IMR-90 (cell line): ENCODE measurements around the gene AGMO. TPM values are rescaled to one million over a fixed set of nuclear protein-coding genes. Genes with fewer than 3 reads are reported as not detected.

Experiments used
- ATAC-seq: fragments of 200-7000 bp; cut with Tn5 transposase; 2 replicates; pipeline ENCODE4 v1.9.1; 2020; ENCODE audit warnings: low read depth, mild to moderate bottlenecking, moderate library complexity
- BruUV-seq: library from RNA; stranded (reverse); fragments of 400-500 nt; replicated peaks from 2 replicates; lab custom pipeline; 2021; lab: Mats Ljungman, UMichigan
- CTCF ChIA-PET: fragments of 300-600 bp; formaldehyde crosslinking; extraction: SDS; loops from one replicate; lab custom pipeline; 2021; ENCODE audit warnings: antibody characterized with exemption; lab: Yijun Ruan, JAX
- POLR2A ChIA-PET: fragments of 300-600 bp; sonication (Branson Sonifier 250); formaldehyde crosslinking; loops from one replicate; lab custom pipeline; 2022; ENCODE audit warnings: antibody characterized with exemption; ENCODE audit not compliant: unreplicated experiment; lab: Charles Lee
- DNase-seq: peaks from one replicate; pipeline ENCODE4 v3.0.0; 2013
- H2AFZ ChIP-seq: replicated peaks from 2 replicates; pipeline ENCODE3; 2013; ENCODE audit warnings: low read length, mild to moderate bottlenecking; ENCODE audit not compliant: poor library complexity
- H2AK5ac ChIP-seq: 2 replicates; pipeline ENCODE4 v1.6.1; 2013; ENCODE audit warnings: low read depth, low read length, inconsistent platforms
- H2AK9ac ChIP-seq: replicated peaks from 2 replicates; pipeline ENCODE3; 2013; ENCODE audit warnings: mild to moderate bottlenecking, low read depth, low read length, moderate library complexity; ENCODE audit not compliant: poor library complexity
- H2BK120ac ChIP-seq: 2 replicates; pipeline ENCODE4 v1.6.1; 2013; ENCODE audit warnings: low read depth, low read length, inconsistent platforms
- H2BK15ac ChIP-seq: 3 replicates; pipeline ENCODE4 v1.6.1; 2013; ENCODE audit warnings: low read depth, low read length, inconsistent platforms
- H2BK20ac ChIP-seq: 2 replicates; pipeline ENCODE4 v1.6.1; 2013; ENCODE audit warnings: low read depth, mild to moderate bottlenecking, inconsistent platforms, low read length, moderate library complexity
- H2BK5ac ChIP-seq: 2 replicates; pipeline ENCODE4 v1.6.1; 2013; ENCODE audit warnings: mild to moderate bottlenecking, low read depth, low read length, inconsistent platforms; ENCODE audit not compliant: poor library complexity, severe bottlenecking
- H3K14ac ChIP-seq: replicated peaks from 2 replicates; pipeline ENCODE4 v1.6.1; 2013; ENCODE audit warnings: low read depth, low read length, inconsistent platforms
- H3K18ac ChIP-seq: 2 replicates; pipeline ENCODE4 v1.6.1; 2013; ENCODE audit warnings: low read depth, low read length, control low read depth
- H3K23ac ChIP-seq: 2 replicates; pipeline ENCODE4 v1.6.1; 2013; ENCODE audit warnings: low read depth, low read length, inconsistent platforms
- H3K27ac ChIP-seq: 2 replicates; pipeline ENCODE4 v1.5.1; 2013; ENCODE audit warnings: mild to moderate bottlenecking, control low read depth, low read length; ENCODE audit not compliant: insufficient read depth
- H3K27me3 ChIP-seq: 2 replicates; pipeline ENCODE4 v1.6.1; 2013; ENCODE audit warnings: low read length; ENCODE audit not compliant: control insufficient read depth, insufficient read depth
- H3K36me3 ChIP-seq: 2 replicates; pipeline ENCODE4 v1.6.1; 2013; ENCODE audit warnings: low read length, mixed read lengths; ENCODE audit not compliant: control insufficient read depth, insufficient read depth
- H3K4ac ChIP-seq: 2 replicates; pipeline ENCODE4 v1.6.1; 2013; ENCODE audit warnings: low read depth, low read length, inconsistent platforms
- H3K4me1 ChIP-seq: 2 replicates; pipeline ENCODE4 v1.6.1; 2013; ENCODE audit warnings: low read length, mixed read lengths; ENCODE audit not compliant: control insufficient read depth, insufficient read depth
- H3K4me2 ChIP-seq: 2 replicates; pipeline ENCODE4 v1.6.1; 2013; ENCODE audit warnings: low read depth, mild to moderate bottlenecking, control low read depth, low read length, moderate library complexity
- H3K4me3 ChIP-seq: 2 replicates; pipeline ENCODE4 v1.5.1; 2013; ENCODE audit warnings: low read depth, mild to moderate bottlenecking, control low read depth, low read length, moderate library complexity; ENCODE audit not compliant: insufficient read depth
- H3K56ac ChIP-seq: 2 replicates; pipeline ENCODE4 v1.6.1; 2013; ENCODE audit warnings: low read length, inconsistent platforms; ENCODE audit not compliant: insufficient read depth; ENCODE audit errors: extremely low read depth
- H3K79me1 ChIP-seq, 2 experiments: 2 replicates each; pipeline ENCODE4 v1.6.1; 2013; ENCODE audit warnings: low read length in 2 of 2, inconsistent platforms in 1 of 2, low read depth in 1 of 2
- H3K9ac ChIP-seq: 2 replicates; pipeline ENCODE4 v1.6.1; 2013; ENCODE audit warnings: low read depth, low read length, control low read depth
- H3K9me1 ChIP-seq: 2 replicates; pipeline ENCODE4 v1.6.1; 2013; ENCODE audit warnings: low read length, inconsistent platforms; ENCODE audit not compliant: insufficient read depth
- H3K9me3 ChIP-seq: 2 replicates; pipeline ENCODE4 v1.6.1; 2013; ENCODE audit warnings: low read length; ENCODE audit not compliant: control insufficient read depth, insufficient read depth
- H4K20me1 ChIP-seq: 2 replicates; pipeline ENCODE4 v1.6.1; 2013; ENCODE audit warnings: low read length, inconsistent platforms; ENCODE audit not compliant: insufficient read depth
- H4K5ac ChIP-seq: 2 replicates; pipeline ENCODE4 v1.6.1; 2013; ENCODE audit warnings: mild to moderate bottlenecking, low read depth, low read length, control low read depth
- H4K8ac ChIP-seq, 2 experiments: 2 replicates each; pipeline ENCODE4 v1.6.1; 2013; ENCODE audit warnings: low read depth in 2 of 2, low read length in 2 of 2, control low read depth in 1 of 2, inconsistent platforms in 1 of 2
- H4K91ac ChIP-seq: 2 replicates; pipeline ENCODE4 v1.6.1; 2013; ENCODE audit warnings: low read depth, low read length, inconsistent platforms; ENCODE audit not compliant: insufficient read depth
- BHLHE40 ChIP-seq: fragments of 150-350 bp; IDR thresholded peaks from 2 replicates; pipeline ENCODE4 v1.6.1; 2016; ENCODE audit warnings: mild to moderate bottlenecking, low read depth, low read length
- CEBPB ChIP-seq: IDR thresholded peaks from 2 replicates; pipeline ENCODE4 v1.6.1; 2012; ENCODE audit warnings: low read depth, low read length, improper control_type of control experiment
- CHD1 ChIP-seq: IDR thresholded peaks from 2 replicates; pipeline ENCODE4 v1.6.1; 2012; ENCODE audit warnings: low read depth, low read length, improper control_type of control experiment
- CTCF ChIP-seq: conservative IDR thresholded peaks from 2 replicates; pipeline ENCODE4 v1.5.1; 2012; ENCODE audit warnings: mild to moderate bottlenecking, low read depth, low read length, improper control_type of control experiment
- ELK1 ChIP-seq: fragments of 150-350 bp; IDR thresholded peaks from 2 replicates; pipeline ENCODE4 v1.6.1; 2016; ENCODE audit warnings: low read depth, mild to moderate bottlenecking, low read length, moderate library complexity, borderline replicate concordance
- FOS ChIP-seq: fragments of 150-350 bp; IDR thresholded peaks from 2 replicates; pipeline ENCODE4 v1.6.1; 2016; ENCODE audit warnings: low read depth, low read length
- MAFK ChIP-seq: IDR thresholded peaks from 2 replicates; pipeline ENCODE4 v1.6.1; 2012; ENCODE audit warnings: low read depth, low read length, improper control_type of control experiment
- MAZ ChIP-seq: IDR thresholded peaks from 2 replicates; pipeline ENCODE4 v1.6.1; 2012; ENCODE audit warnings: low read depth, mild to moderate bottlenecking, low read length, improper control_type of control experiment, moderate library complexity, borderline replicate concordance
- NFE2L2 ChIP-seq: fragments of 150-350 bp; IDR thresholded peaks from 2 replicates; pipeline ENCODE4 v1.6.1; 2016; ENCODE audit warnings: low read depth, mild to moderate bottlenecking, low read length
- POLR2A ChIP-seq: IDR thresholded peaks from 2 replicates; pipeline ENCODE4 v1.6.1; 2012; ENCODE audit warnings: mild to moderate bottlenecking, low read depth, low read length
- RAD21 ChIP-seq: IDR thresholded peaks from 2 replicates; pipeline ENCODE4 v1.6.1; 2012; ENCODE audit warnings: low read length, improper control_type of control experiment
- RCOR1 ChIP-seq: IDR thresholded peaks from 2 replicates; pipeline ENCODE4 v1.6.1; 2012; ENCODE audit warnings: mild to moderate bottlenecking, low read length, improper control_type of control experiment; ENCODE audit not compliant: insufficient replicate concordance
- RFX5 ChIP-seq: IDR thresholded peaks from 2 replicates; pipeline ENCODE4 v1.8.0; 2012; ENCODE audit warnings: low read depth, mild to moderate bottlenecking, low read length, moderate library complexity
- SMC3 ChIP-seq: fragments of 150-350 bp; IDR thresholded peaks from 2 replicates; pipeline ENCODE4 v1.6.1; 2016; ENCODE audit warnings: low read depth, mild to moderate bottlenecking, antibody characterized with exemption, low read length, moderate library complexity
- USF2 ChIP-seq: fragments of 150-350 bp; IDR thresholded peaks from 2 replicates; pipeline ENCODE4 v1.6.1; 2017; ENCODE audit warnings: mild to moderate bottlenecking, antibody characterized with exemption, low read length, low read depth
- WGBS, 2 experiments: methylation state at CpG; one replicate each; pipeline versions ENCODE4 v1.1.5 to v1.1.7; 2013; ENCODE audit warnings: missing lambda C conversion rate in 2 of 2; ENCODE audit not compliant: insufficient read length in 1 of 2; ENCODE audit errors: extremely low coverage in 2 of 2; 5-methylcytosine and 5-hydroxymethylcytosine counted together
- dilution Hi-C: fragments of 300-500 bp; cut with HindIII; formaldehyde crosslinking; loops from one replicate; pipeline ENCODE4 v1.14.3; 2018; ENCODE audit warnings: low sequenced_read_pairs; ENCODE audit not compliant: unreplicated experiment
- in situ Hi-C: fragments of 300-500 bp; cut with MboI; formaldehyde crosslinking; loops from 3 replicates; pipeline ENCODE4 v1.14.3; 2019; ENCODE audit warnings: low sequenced_read_pairs, inconsistent platforms, mixed read lengths
- intact Hi-C: fragments of 100-400 bp; cut with micrococcal nuclease; formaldehyde crosslinking; loops from 2 replicates; pipeline ENCODE4 v1.10.0; 2022
- polyA plus RNA-seq, 3 experiments: library from polyadenylated mRNA; depleted of rRNA; stranded (reverse); fragments of >200 nt; gene quantifications; 2 replicates each; pipeline ENCODE4 v1.2.3, GENCODE V29; 2012; ENCODE audit warnings: low replicate concordance in 1 of 3
- total RNA-seq: library from RNA; depleted of rRNA; stranded (reverse); fragments of >200 nt; gene quantifications from 2 replicates; pipeline ENCODE4 v1.2.3, GENCODE V29; 2012

Gene AGMO
- total and polyA plus RNA-seq, 2 of the 4 experiments (the other 2 are of a cell fraction): not detected

- in situ Hi-C loops: no loop called here
- no TSS peak for BruUV-seq
These were observed 150.8 kb downstream of the AGMO start for GRCh38 chr7:15411019-15411418.

More at GRCh38 chr7:15411019-15411418, 150.8 kb downstream of the AGMO start:
- Histone ChIP-seq H3K27me3 (no peaks in the 10 kb centered on the region), H3K9ac (no peak overlapping the region), H3K56ac (no peak overlapping the region), H3K14ac (no peak overlapping the region), H3K18ac (no peak overlapping the region), H3K4me3 (no peak overlapping the region), H3K4ac (no peak overlapping the region), H3K4me2 (no peak overlapping the region), H4K8ac (no peak overlapping the region), H3K79me1 (no peaks in the 10 kb centered on the region), H2AFZ (no peak overlapping the region), H3K4me1 (no peaks in the 10 kb centered on the region), H3K27ac (no peak overlapping the region), H2BK20ac (no peak overlapping the region), H4K5ac (no peak overlapping the region), H2BK5ac (no peak overlapping the region), H2AK5ac (no peak overlapping the region), H3K36me3 (no peaks in the 10 kb centered on the region), H3K23ac (no peak overlapping the region), H4K91ac (no peak overlapping the region), H3K9me1 (no peaks in the 10 kb centered on the region), H2BK120ac (no peak overlapping the region), H4K20me1 (no peaks in the 10 kb centered on the region), H3K9me3 (no peaks in the 10 kb centered on the region), H2AK9ac (no peak overlapping the region), H2BK15ac (no peak overlapping the region)
- intact Hi-C loops: no loop called here
- ChIA-PET POLR2A (no interaction called here), CTCF (interaction anchor here (1.0 kb wide), 1 partner anchor 12 kb away, joined by 4 read pairs; no protein-coding TSS in a partner anchor)
- TF ChIP-seq CEBPB (no peak), POLR2A (no peak), ELK1 (no peak), RFX5 (no peak), FOS (no peak), USF2 (no peak), RAD21 (no peak), BHLHE40 (no peak), NFE2L2 (no peak), CTCF (no peak), MAFK (no peak), SMC3 (no peak), RCOR1 (no peak), MAZ (no peak), CHD1 (no peak)
- dilution Hi-C loops: no loop called here
- WGBS, 2 experiments: no CpG with 5 or more reads among the region's 2 CpGs
- DNase-seq (no peak), ATAC-seq (no peak)
